NCI-H1417 (cell line): Measurements from ENCODE around the gene RASGRP2.

Experiments
- DNase-seq, 3 experiments: peaks; one replicate each; lab custom pipeline; 2025; lab: John Stamatoyannopoulos, UW

RASGRP2 gene

DNA sequence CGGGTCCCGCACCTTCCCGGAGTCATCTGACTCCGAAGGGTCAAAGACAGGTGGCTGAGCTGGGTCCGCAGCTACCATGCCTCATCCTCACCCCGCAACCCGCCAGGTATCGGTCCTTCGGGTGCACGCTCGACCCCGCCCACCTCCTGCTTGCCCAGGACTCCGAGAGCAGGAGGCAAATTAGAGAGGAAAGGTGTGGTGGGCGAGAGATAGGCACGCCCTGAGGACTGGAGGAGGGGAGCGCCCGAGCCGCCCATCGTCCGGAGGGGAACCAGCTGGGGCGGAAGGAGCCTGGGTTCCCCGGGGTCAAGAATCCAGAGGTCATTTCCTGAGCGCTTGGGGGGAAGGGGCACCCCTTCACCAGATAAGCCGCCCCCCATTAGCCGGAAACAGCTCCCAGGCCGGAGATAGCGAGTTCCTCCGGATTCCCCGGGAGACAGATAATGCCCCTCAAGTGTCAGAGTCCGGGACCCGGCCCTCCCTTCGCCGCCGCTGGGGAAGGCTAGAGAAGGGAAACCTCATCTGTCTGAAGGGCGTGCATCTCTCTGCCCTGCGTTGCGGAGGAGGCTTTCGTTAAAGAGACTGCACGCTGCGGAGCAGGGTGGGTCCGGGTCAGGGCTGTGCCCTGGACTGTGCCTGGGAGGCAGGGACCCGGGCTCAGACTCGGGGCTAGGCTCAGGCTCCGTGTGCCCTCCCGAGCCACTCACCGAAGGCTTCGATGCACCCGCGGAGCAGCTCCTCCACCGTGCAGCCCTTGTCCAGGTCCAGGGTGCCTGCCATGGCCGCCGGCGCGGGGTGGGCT is 1.7 kb downstream of the RASGRP2 start:
- peak in 2 of 3 experiments; percentile 63 to 69 for DNase-seq

DNA sequence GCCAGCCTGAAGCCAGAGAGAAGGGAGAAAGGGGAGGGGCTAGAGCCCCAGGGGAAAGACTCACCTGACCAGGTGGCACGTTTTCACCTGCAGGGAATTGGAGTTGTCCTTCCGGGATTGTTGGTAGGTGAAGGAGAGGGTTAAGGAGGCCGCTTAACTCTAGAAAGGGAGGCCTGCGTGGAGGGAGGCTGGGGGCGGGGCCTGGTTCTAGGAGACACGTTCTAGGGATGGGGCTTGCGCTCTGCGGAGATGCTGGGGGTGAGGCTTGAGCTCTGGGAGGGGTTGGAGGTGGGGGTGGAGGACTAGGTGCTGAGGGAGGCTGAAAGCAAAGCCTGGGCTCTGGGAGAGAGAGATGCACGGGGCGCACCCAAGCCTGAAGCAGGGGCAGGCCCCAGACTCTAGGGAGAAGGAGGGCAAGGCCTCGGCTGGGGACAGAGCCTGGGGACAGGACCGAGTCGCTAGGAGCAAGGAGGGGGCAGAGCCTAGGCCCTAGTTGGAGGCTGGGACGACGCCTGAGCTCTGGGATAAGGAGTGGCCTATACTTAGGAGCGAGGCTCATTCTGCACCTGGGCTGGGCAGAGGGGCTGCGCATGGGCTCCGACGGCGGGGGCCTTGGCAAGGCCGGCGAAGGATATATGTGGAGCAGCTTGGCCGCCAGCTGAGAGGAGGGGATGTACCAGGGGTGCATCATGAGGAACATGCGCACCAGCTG is 2.4 kb downstream of the RASGRP2 start:
- DNase-seq, result peak in 1 of 3 experiments; percentile 26

DNA sequence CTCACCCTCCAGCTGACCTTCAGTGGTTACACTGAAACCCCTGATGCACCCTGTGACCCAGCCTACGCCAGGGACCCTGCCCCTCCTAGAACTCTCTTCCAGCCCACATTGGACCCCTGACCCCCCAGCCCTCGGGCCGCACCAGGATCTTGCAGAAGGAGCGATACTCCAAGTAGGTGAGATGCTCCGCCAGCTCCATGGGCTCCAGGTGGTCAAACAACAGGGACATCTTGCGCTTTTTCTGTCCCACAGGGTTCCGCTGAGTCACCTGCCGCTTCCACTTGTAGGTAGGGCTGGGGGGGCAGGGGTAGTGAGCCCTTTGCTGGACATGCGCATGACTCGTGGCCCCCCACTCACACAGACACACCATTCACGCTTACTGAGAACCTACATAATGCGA is 4.1 kb downstream of the RASGRP2 start:
- DNase-seq, result no peak

DNA sequence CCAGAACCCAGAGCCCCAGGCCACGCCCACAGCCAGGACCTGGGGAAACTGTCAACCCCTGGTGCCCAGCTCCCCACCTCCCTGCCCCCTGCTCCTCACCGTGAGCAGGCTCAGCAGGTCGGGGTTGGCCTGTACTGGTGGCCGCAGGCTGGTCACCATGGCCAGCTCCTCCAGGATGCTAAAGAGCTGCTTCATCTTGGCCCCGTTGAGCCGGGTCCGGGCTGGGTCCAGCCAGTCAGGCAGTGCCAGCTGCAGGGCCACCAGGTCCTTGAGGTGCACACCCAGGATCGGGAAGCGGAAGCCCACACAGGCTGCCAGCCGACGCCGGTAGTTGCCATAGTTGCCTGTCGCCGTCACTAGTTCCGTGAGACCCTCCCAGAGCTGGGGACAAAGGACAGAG is 7.3 kb downstream of the RASGRP2 start:
- no peak for DNase-seq

DNA sequence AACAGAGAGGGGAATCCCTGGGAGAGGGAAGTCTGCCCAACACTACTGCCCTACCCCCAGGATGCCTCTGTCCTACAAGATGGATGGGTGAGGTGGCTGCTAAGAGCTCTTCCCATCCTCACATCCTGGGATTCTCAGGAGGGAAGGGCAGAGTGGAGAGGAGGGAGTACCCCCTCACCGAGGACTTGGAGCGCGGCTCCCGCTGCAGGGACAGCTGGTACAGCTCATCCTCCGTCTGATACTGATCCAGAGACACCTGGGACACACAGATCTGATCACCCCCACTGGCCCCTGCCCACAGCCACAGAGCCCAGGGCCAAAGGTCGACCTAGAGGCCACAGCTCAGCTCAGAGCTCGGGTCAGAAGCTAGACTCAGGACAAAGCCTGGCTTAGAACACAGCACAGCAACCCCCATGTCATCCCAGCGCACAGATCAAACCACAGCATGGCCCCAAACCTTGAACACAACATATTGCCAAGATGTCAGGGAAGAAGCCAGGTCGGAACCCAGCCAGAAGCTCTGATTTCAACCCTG is 8.2 kb downstream of the RASGRP2 start:
- no peak for DNase-seq

GRCh38 chr11:64734811-64735724 is 8.9 kb downstream of the RASGRP2 start:
- DNase-seq, result no peak

DNA sequence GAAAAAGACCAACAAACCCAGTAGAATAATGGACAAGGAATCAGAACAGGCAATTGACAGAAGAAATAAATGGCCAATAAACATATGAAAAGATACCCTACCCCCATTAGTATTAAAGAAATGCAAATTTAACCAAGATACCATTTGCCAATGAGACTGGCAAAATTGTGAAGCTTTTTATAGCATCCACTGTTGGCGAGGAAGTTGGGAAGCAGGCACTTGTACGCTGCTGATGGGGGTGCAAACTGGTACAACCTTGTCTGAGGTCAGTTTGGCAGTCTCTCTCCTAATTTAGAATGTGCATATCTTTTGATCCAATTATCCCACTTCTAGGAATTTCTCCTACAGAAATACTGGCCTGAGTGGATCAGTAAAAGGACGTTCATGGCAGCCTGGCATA is 12.3 kb downstream of the RASGRP2 start:
- DNase-seq, result no peak

- DNase-seq, result peak; percentile 15 to 42 (median 36)
Measured at GRCh38 chr11:64729851-64730382, 14.0 kb downstream of the RASGRP2 start.

- DNase-seq, result no peak
Measured at GRCh38 chr11:64728757-64729365, 15.1 kb downstream of the RASGRP2 start.

DNA sequence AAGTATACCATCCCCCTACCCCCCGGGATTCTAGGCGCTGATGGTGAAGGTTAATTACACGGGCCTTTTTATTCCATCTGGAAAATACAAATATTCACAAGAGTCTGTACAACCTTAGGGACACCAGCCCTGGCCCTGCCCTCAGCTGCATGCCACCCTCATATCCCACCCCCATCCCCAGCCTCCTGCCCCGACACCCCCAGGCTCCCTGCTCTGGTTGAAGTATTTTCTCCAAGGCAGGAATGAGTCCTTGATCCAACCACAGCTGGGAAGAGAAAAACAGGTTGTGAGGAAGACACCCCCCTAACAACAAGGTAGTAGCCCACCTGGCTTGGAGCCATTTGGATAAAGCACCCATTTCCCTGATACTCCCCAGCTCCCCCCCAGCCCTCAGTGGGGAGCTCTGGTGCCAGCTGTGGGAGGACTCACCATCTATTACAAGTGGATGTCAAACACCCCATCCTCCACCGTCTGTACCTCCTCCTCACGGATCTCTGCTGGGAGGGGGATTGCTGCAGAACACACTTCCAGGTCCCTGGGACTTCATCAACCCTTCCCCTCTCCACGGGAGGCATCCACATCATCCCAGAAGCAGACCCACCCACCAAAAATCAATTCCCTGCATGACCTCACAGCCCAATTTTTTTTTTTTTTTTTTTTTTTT is 16.9 kb downstream of the RASGRP2 start:
- DNase-seq, result no peak

DNA sequence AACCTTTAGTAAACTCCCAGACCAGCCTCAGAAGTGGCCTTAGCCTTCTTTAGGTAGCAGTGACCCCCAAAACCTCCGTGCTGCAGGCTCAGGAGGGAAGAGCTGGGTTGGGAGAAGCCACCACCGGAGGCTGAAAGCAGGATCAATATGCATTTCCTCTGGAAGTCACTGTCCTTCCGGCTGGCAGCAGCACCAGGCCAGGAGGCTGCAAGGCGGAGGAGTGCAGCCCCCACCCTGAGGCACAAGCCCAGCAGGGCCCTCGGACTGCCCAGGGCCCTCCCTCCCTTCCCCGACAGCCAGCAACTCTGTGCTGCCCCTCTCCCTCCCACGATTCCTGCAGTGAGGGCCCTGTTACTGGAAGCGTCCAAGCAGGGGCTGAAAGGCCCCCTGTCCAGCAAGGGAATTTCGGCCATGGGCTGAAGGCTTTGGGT is 17.7 kb downstream of the RASGRP2 start:
- DNase-seq, result no peak

- peak in 1 of 3 experiments; percentile 33 for DNase-seq
Measured at GRCh38 chr11:64724863-64725532, 18.9 kb downstream of the RASGRP2 start.

DNA sequence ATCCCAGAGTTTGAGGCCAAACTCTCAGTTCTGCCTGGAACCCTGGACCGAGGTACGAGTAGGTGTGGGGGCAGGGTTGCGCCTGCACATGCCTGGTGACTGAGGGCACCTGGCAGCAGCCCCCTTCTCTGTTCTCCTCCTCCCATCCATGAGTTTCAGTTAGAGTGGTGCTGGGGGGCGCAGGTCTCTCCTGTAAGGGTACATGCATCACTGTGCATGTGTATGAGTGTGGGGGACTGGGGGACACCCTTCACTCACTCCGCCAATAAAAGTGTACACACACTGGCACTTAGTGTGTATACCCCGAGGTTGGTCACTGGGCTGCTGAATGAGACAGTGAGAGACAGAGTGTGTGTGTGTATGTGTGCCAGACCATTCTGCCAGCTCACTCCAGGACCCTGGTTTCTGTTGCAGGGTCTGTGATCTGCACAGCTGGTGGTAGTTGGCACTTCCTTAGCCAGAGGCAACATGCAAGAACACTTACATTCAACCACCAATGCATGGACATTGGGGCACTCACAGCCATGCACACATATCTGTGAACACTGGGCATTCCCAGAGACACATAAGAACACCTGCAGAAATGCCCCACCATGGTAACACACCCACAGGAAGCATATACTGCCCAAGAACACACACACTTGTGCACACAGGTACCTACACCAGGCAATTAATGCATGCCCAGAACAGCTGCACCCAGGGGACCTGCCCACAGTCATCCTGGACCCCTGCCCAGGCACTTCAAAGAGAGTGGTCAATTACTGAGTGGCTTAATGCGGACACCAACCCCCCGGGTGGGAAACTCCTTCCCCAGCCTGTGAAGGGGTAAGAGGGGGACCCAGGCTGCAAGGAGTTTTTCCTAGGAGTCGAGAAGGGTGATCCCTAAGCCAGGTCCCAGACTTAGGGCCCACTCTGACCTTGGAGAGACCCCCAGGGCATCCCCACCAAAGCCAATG is 19.8 kb downstream of the RASGRP2 start:
- peak in 1 of 3 experiments; percentile 55 for DNase-seq

- peak; percentile 87 to 95 (median 95) for DNase-seq
Measured at GRCh38 chr11:64723117-64723906, 20.6 kb downstream of the RASGRP2 start, which contains the start of gene NRXN2. NRXN2 (minus strand) TSS chr11:64723197; CDS start chr11:64713699, 9,498 bp downstream.

DNA sequence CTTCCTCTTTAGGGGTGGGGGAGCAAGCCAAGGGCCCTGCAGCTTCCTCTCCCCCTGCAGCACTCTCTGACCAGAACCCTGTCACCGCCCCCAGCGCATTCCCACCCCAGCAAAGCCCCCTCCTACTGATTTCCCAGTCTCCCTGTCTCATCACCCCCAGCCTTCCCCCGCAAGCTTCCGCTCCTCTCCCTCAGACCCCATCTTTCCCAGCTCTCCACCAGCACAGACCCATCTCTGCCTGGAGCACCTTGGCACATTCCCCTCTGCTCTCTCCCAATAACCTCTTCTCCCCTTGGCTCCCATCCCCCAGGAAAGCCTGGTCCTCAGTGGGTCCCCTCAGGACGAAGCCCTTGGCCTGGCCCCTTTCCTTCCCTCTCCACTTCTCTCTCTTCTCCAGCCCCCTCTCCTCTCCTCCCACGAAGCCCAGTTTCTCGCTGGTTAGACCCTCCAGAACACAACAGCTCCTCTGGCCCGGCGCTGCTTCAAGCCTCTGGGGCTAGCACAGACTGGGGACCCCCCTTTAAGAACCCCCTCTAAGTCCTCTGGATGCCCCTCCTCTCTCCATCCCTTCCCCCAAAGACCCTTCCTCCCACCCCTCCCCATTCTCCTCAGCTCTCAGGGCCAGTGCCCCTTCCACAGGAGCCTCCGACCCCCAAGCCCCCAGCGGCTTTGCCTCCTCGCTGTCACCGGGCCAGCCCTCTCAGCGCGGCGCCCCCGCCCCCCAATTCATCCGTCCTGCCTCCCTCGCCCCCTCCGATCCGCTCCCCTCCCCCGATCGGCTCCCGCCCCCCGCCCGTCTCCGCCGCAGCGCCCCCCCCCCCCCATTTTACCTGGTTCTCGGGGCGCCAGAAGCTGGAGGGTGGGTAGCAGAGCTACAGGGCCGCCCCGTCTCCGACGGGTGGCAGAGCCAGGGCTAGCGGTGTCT is 21.5 kb downstream of the RASGRP2 start:
- DNase-seq, result peak in 1 of 3 experiments; percentile 32

DNA sequence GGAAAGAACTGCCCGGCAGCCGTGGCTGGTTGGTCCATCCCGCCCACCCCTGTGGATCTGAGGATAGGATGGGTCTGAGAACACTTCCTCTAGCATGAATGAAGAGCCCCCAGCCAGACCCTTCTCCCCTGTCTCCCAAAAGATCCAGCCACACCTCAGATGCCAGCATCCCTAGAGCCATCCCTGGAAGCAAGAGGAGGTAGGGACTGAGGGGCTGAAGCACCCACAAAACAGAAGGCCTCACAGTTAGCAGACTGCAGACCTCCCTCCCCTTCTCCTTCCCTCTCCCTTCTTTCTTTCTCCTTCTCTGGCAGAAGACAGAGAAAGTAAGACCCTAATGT is 22.6 kb downstream of the RASGRP2 start:
- DNase-seq, result no peak
